H1 (cell line): Measurements from ENCODE around the gene PAPOLA. TPM values are rescaled to one million over a fixed set of nuclear protein-coding genes. Genes with fewer than 3 reads are reported as not detected.

ENCODE experiments used
- KDM4A ChIP-seq: IDR thresholded peaks from one replicate; pipeline ENCODE4 v1.7.1; 2012; ENCODE audit warnings: low read depth, mild to moderate bottlenecking, moderate library complexity, low read length, inconsistent platforms; ENCODE audit not compliant: severe bottlenecking
- PHF8 ChIP-seq: fragments of 200-600 bp; sonication (generic); conservative IDR thresholded peaks from 2 replicates; pipeline ENCODE4 v1.7.1; 2012; ENCODE audit warnings: low read depth, mild to moderate bottlenecking, inconsistent platforms, low read length, moderate library complexity
- POU5F1 ChIP-seq: IDR thresholded peaks from 2 replicates; pipeline ENCODE4 v1.6.1; 2011; ENCODE audit warnings: low read depth, mild to moderate bottlenecking, low read length, moderate library complexity
- RNF2 ChIP-seq: fragments of 200-900, 300-1000 bp; sonication (generic); IDR thresholded peaks from 2 replicates; pipeline ENCODE4 v1.7.1; 2016; ENCODE audit warnings: borderline replicate concordance, low read depth, mild to moderate bottlenecking, antibody characterized with exemption, low read length; ENCODE audit not compliant: poor library complexity, severe bottlenecking; ENCODE audit errors: missing control alignments
- SP2 ChIP-seq: IDR thresholded peaks from 2 replicates; pipeline ENCODE4 v1.6.1; 2012; ENCODE audit warnings: mild to moderate bottlenecking, low read length, inconsistent platforms
- ZNF274 ChIP-seq: IDR thresholded peaks from 2 replicates; pipeline ENCODE4 v1.7.0; 2012; ENCODE audit warnings: low read length, borderline replicate concordance; ENCODE audit errors: extremely low read depth
- polyA plus RNA-seq, 7 experiments: library from polyadenylated mRNA; depleted of rRNA in 3 of 7; stranded (reverse) in 5 of 7; unstranded in 2 of 7; fragments of >200 nt in 5 of 7; fragments of 200-250 nt in 2 of 7; gene quantifications; 1 replicate in 5 of 7; 2 replicates in 1 of 7; 4 replicates in 1 of 7; pipeline versions ENCODE4 v1.2.1 to v1.2.3, GENCODE V29; 2011 to 2013; ENCODE audit warnings: missing spikeins in 2 of 7, mixed read lengths in 2 of 7
- total RNA-seq: library from RNA; stranded (reverse); fragmentation: NEBNext Ultra II Directional; extraction: Animal tissue kit (Norgen Biotek cat#: 25700); gene quantifications from 2 replicates; pipeline ENCODE4 v1.2.1, GENCODE V29; 2021
- TF ChIP-seq, protein P1 (sequence below): IDR thresholded peaks from 2 replicates; pipeline ENCODE4 v1.6.1; 2012; ENCODE audit warnings: inconsistent platforms

PAPOLA gene
- total and polyA plus RNA-seq, 2 of the 8 experiments (the other 6 are each of a cell fraction or from before 2014, with no cell fraction given) = 163 to 239 TPM

DNA sequence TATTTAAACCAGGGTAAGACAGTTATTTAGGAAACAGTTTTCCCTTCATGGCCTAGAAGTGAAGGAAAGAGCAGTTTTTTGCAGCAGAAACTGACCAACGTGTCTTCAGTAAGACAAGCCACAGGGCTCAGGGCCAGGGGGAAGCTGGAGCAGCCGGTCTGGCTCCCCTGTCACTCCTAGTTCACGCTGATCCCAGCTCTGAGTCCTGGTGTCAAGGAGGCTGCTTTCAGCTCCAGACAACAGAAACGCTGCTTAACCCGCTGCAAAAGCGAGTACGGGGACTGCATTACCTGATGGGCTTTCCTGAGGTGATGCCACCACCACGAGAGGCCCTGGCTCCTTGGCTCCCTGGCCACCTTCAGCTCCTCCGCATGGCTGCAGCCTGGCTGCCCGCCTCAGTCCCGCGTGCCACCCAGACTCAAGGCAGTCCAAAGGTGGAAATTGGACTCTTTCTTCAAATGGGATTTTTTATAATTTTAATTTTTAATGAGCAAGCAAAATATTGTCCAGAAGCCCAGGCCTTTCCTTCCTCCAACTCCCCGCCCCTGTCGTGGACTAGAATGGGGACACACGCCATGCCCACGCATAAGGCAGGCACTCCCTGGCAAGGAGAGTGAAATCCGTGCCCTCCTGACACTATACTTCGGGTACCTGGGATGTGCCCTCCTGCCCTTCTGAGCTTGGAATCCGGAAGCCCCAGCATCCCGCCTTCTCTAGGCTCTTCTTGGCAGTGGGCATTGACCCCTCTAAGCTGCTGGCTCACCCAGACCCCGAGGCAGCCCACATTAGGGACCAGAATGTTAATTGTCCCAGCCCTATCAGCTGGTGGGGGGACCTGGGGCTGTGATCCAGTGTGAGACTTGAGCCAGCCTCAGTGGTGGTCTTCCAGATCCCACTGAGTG, 85.0 kb downstream of the PAPOLA start (continued):
- TF ChIP-seq PHF8 = no peak
- TF ChIP-seq ZNF274 = no peak
- TF ChIP-seq POU5F1 = no peak
- TF ChIP-seq, protein P1, sequence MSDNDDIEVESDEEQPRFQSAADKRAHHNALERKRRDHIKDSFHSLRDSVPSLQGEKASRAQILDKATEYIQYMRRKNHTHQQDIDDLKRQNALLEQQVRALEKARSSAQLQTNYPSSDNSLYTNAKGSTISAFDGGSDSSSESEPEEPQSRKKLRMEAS = no peak
- no peak for TF ChIP-seq RNF2
- no peak for TF ChIP-seq SP2
- no peak for TF ChIP-seq KDM4A
- TF ChIP-seq, all 59 proteins: peak for 0
